DND-41 (cell line): ENCODE results near the gene USP32.
"Not testable (repeated sequence)": the region's sequence is repeated elsewhere in the genome, so short reads cannot be mapped to it uniquely, and the experiment has no call there.

Experiments used
- ATAC-seq: fragments of 200-7000 bp; cut with Tn5 transposase; 3 replicates; pipeline ENCODE4 v1.9.1; 2021; ENCODE audit warnings: low read depth; ENCODE audit not compliant: insufficient read depth
- DNase-seq: peaks from one replicate; pipeline ENCODE4 v3.0.0-alpha.2; 2020
- H2AFZ ChIP-seq: 2 replicates; pipeline ENCODE4 v1.6.0; 2012; ENCODE audit warnings: low read depth, low read length
- H3K27ac ChIP-seq: 2 replicates; pipeline ENCODE4 v1.5.1; 2012; ENCODE audit warnings: low read length, inconsistent platforms
- H3K27me3 ChIP-seq: fragments of 200-600 bp; sonication (generic); 2 replicates; pipeline ENCODE4 v1.6.0; 2012; ENCODE audit warnings: low read length, mild to moderate bottlenecking, inconsistent platforms; ENCODE audit not compliant: insufficient read depth, poor library complexity
- H3K36me3 ChIP-seq: 2 replicates; pipeline ENCODE4 v1.5.1; 2012; ENCODE audit warnings: low read length, inconsistent platforms; ENCODE audit not compliant: insufficient read depth
- H3K4me1 ChIP-seq: 2 replicates; pipeline ENCODE4 v1.5.1; 2012; ENCODE audit warnings: mild to moderate bottlenecking, low read length; ENCODE audit not compliant: insufficient read depth
- H3K4me2 ChIP-seq: 2 replicates; pipeline ENCODE4 v1.6.0; 2012; ENCODE audit warnings: mild to moderate bottlenecking, moderate library complexity, low read length, inconsistent platforms; ENCODE audit not compliant: insufficient read depth
- H3K4me3 ChIP-seq, 2 experiments: fragments of 200-600 bp in 1 of 2; shearing (Covaris generic) in 1 of 2; 2 replicates each; pipeline ENCODE4 v1.5.1; 2012 to 2016; ENCODE audit warnings: inconsistent platforms in 2 of 2, low read length in 2 of 2, mild to moderate bottlenecking in 2 of 2, low read depth in 1 of 2, moderate library complexity in 1 of 2
- H3K79me2 ChIP-seq: 2 replicates; pipeline ENCODE4 v1.6.0; 2012; ENCODE audit warnings: low read length, inconsistent platforms; ENCODE audit not compliant: insufficient read depth
- H3K9ac ChIP-seq: 2 replicates; pipeline ENCODE4 v1.6.0; 2012; ENCODE audit warnings: low read depth, mild to moderate bottlenecking, inconsistent platforms, low read length, moderate library complexity
- H3K9me3 ChIP-seq: 2 replicates; pipeline ENCODE4 v1.5.1; 2012; ENCODE audit warnings: low read length, moderate library complexity, mild to moderate bottlenecking, inconsistent platforms; ENCODE audit not compliant: insufficient read depth, severe bottlenecking
- H4K20me1 ChIP-seq: 2 replicates; pipeline ENCODE4 v1.6.0; 2012; ENCODE audit warnings: low read length; ENCODE audit not compliant: insufficient read depth
- CTCF ChIP-seq: IDR thresholded peaks from 2 replicates; pipeline ENCODE4 v1.5.1; 2012; ENCODE audit warnings: borderline replicate concordance, low read length, moderate library complexity, mild to moderate bottlenecking; ENCODE audit not compliant: poor library complexity, severe bottlenecking; ENCODE audit errors: extremely low read depth
- EZH2 ChIP-seq: IDR thresholded peaks from 3 replicates; pipeline ENCODE4 v1.6.1; 2012; ENCODE audit warnings: borderline replicate concordance, low read depth, mild to moderate bottlenecking, moderate library complexity, low read length, inconsistent platforms; ENCODE audit not compliant: severe bottlenecking

Gene USP32

GRCh38 chr17:60211282-60211681, 180.7 kb downstream of the USP32 start:
- H3K79me2 ChIP-seq, H3K4me1 ChIP-seq, H3K4me2 ChIP-seq, H4K20me1 ChIP-seq, H3K4me3 ChIP-seq, ATAC-seq, H2AFZ ChIP-seq, H3K9ac ChIP-seq, H3K27ac ChIP-seq, H3K9me3 ChIP-seq, H3K27me3 ChIP-seq, DNase-seq, H3K36me3 ChIP-seq: not testable (repeated sequence)

GRCh38 chr17:60208302-60208701, 183.6 kb downstream of the USP32 start:
- H3K27ac ChIP-seq, H4K20me1 ChIP-seq, H3K79me2 ChIP-seq, H3K36me3 ChIP-seq, H3K4me3 ChIP-seq, ATAC-seq, H3K27me3 ChIP-seq, DNase-seq, H2AFZ ChIP-seq, H3K9ac ChIP-seq, H3K4me2 ChIP-seq, H3K9me3 ChIP-seq, H3K4me1 ChIP-seq: not testable (repeated sequence)

GRCh38 chr17:60205782-60206181, 186.2 kb downstream of the USP32 start:
- H4K20me1 ChIP-seq, DNase-seq, H3K27me3 ChIP-seq, H3K36me3 ChIP-seq, H3K4me1 ChIP-seq, H3K4me2 ChIP-seq, H3K79me2 ChIP-seq, H2AFZ ChIP-seq, H3K9me3 ChIP-seq, H3K27ac ChIP-seq, H3K9ac ChIP-seq, H3K4me3 ChIP-seq, ATAC-seq: not testable (repeated sequence)

GRCh38 chr17:60198630-60199029, 193.3 kb downstream of the USP32 start:
- H3K9ac ChIP-seq, ATAC-seq, H3K27ac ChIP-seq, H3K79me2 ChIP-seq, H2AFZ ChIP-seq, H3K4me1 ChIP-seq, H3K4me2 ChIP-seq, H3K27me3 ChIP-seq, DNase-seq, H4K20me1 ChIP-seq, H3K9me3 ChIP-seq, H3K4me3 ChIP-seq: not testable (repeated sequence)
- H3K36me3 ChIP-seq = peaks cover 42% of the 10 kb centered on the region

GRCh38 chr17:60194141-60194540, 197.8 kb downstream of the USP32 start:
- not testable (repeated sequence) for H3K4me3 ChIP-seq, ATAC-seq, H3K27ac ChIP-seq, DNase-seq, H3K9me3 ChIP-seq, H3K9ac ChIP-seq, H3K79me2 ChIP-seq, H2AFZ ChIP-seq, H3K4me1 ChIP-seq, H3K4me2 ChIP-seq, H3K27me3 ChIP-seq, H4K20me1 ChIP-seq
- H3K36me3 ChIP-seq = peaks cover 75% of the 10 kb centered on the region

GRCh38 chr17:60193482-60193881, 198.5 kb downstream of the USP32 start:
- DNase-seq = no peak
- Histone ChIP-seq H3K36me3 (peaks cover 75% of the 10 kb centered on the region), H3K4me2 (no peak overlapping the region), H3K9me3 (no peaks in the 10 kb centered on the region), H3K9ac (no peak overlapping the region), H3K27ac (no peak overlapping the region), H3K27me3 (no peaks in the 10 kb centered on the region), H3K4me1 (no peaks in the 10 kb centered on the region), H3K4me3 (no peak overlapping the region), H3K79me2 (no peaks in the 10 kb centered on the region), H2AFZ (no peak overlapping the region), H4K20me1 (no peaks in the 10 kb centered on the region)
- no peak for ATAC-seq
- TF ChIP-seq EZH2 (no peak), CTCF (no peak)

- not testable (repeated sequence) for H3K79me2 ChIP-seq, H3K4me1 ChIP-seq, DNase-seq, H3K27ac ChIP-seq, H3K9ac ChIP-seq, H4K20me1 ChIP-seq, H3K4me2 ChIP-seq, H3K4me3 ChIP-seq, ATAC-seq, H3K27me3 ChIP-seq, H2AFZ ChIP-seq, H3K9me3 ChIP-seq
- H3K36me3 ChIP-seq = peaks cover 74% of the 10 kb centered on the region
Observed at GRCh38 chr17:60193032-60193431, 198.9 kb downstream of the USP32 start.

- not testable (repeated sequence) for ATAC-seq, H3K4me1 ChIP-seq, H3K4me2 ChIP-seq, H3K9ac ChIP-seq, H3K79me2 ChIP-seq, H3K9me3 ChIP-seq, H4K20me1 ChIP-seq, H3K27me3 ChIP-seq, H2AFZ ChIP-seq, H3K27ac ChIP-seq, DNase-seq, H3K4me3 ChIP-seq
- H3K36me3 ChIP-seq = peaks cover 77% of the 10 kb centered on the region
Observed at GRCh38 chr17:60190032-60190431, 201.9 kb downstream of the USP32 start.
